Stimulated activated CD4-positive, alpha-beta T cell treated with anti-CD3 and anti-CD28 coated beads, Interleukin-1b, Interleukin-23, amount 100 ng/mL, for 1 hour (primary cell): ENCODE results near the gene PTPRG.

Source experiments
- DNase-seq, 2 donors: peaks; one replicate each; pipeline ENCODE4 v3.0.0-alpha.2; 2020; ENCODE audit warnings: low read depth in 2 of 2

Gene PTPRG

DNA sequence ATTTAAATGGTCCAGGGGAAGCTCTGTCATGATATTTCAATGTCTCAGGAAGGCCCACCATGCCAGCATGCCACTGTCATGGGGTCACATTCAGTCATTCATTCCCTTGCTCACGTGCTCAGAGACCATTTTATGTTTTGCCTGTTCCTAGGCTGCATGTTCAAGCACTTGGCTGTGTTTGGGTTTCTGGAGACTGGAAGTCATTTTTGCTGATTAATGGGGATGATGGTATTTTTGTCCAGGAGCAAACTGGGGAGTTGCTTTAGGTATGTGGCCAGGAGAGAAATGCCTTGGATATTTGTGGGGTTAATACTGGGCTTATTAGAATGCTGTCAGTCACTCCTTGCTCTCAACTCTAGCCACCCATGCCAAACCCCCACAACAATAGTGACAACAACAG lies 303.5 kb downstream of the PTPRG start:
- DNase-seq = no peak

DNA sequence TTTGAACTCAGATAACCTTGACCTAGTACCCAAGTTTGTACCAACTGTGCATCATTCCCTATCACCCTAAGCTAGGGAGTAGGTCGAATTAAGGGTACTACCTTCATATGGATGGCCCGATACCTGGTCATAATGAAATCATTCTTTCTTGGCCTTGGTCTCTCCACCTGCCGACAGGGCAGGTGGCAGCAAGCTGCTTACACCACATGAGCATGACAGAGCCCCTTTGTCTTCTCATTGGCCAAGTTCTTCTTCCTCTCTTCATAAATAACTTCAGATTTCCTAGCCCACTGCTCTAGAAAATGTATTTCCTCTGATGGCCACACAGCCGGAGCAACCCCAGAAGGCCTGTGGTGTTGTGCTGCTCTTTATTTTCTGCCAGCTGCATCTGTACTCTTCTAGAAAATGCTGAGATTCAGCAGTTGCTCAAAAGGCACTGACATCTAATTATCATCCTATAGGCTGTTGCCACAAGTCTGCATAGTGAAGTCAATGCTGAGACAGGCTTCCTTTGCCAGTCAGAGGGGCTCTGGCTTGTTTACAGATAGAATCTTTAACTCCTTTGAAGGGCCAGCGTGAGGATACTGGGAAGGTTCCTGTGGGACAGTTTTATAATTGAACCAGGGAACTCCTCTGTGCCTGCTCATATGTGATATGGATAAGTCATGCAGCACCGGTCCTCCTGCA lies 304.2 kb downstream of the PTPRG start:
- no peak for DNase-seq

DNA sequence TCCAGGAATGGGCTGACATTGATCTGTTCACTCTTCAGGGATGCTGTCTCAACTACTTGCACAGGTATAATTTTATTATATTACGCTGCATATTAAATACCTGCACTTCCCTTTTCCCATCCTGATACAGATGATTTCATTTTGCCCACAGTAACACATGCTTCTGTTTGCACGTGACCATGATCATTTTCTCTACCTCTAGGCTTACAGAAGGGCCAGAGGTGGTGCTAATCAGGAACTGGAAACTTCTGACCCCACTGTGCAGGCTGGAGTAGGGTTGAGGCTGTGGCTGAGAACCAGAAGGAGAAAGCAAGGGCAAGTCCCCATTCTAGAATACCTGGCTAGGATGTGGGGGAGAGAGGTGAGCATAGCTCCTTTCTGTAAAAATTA lies 304.8 kb downstream of the PTPRG start:
- DNase-seq = no peak

DNA sequence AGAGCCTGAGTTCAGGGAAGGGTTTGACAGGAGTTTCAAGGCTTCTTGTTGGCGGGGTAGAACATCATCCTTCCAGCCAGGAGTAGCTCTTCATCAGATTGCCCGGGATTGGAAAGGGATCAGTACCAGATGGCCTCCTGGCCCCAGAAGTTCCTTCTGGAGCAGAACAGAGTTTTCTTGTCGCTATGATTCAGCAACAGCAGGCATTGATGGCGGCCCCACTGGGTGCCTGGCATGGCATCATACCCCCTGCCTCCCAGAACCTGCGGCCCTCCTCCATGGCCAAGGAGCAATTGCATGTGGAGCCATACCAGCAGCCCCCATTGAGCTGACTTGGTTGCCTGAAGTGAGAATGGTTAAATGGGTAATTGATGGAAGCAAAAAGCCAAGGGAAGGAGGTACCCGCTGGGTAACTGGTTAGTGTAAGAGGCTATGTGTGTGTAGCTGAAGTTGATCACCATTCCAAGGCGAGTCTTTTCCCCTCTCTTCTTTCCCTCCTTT lies 305.6 kb downstream of the PTPRG start:
- no peak for DNase-seq

DNA sequence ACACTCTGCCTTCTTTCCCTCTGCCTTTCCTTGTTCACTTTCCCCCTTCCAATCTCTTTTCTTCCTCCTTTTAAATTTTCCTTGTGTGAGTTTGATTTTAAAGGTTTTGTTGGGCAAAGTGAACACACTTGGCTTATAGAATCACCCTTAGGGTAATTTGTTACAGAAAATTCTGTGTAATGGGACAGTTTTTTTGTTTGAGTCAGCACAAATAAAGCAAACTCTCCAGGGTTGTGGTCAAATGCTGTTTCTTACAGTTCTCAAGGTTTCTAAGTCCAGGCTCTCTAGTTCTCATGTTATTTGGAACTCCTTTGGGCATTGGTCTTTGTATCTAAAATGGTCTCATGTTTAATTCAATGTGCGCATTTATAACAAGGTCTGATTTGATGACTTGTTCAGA lies 307.1 kb downstream of the PTPRG start:
- no peak for DNase-seq

DNA sequence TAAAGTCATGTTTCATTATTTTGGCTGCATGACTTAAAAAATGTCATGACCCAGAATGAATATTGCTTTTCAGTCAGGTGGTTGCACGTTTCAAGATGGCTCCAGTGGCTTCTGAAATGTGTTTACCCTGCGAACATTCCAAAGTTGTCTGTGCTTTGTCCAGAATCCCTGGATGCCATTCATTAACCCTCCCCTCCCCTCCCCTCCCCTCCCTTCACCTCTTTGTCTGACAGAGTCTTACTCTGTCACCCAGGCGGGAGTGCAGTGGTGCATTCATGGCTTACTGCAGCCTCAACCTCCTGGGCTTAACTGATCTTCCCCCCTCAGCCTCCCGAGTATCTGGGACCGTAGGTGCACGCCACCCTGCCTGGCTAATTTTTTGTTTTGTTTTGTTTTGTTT lies 308.0 kb downstream of the PTPRG start:
- no peak for DNase-seq

DNA sequence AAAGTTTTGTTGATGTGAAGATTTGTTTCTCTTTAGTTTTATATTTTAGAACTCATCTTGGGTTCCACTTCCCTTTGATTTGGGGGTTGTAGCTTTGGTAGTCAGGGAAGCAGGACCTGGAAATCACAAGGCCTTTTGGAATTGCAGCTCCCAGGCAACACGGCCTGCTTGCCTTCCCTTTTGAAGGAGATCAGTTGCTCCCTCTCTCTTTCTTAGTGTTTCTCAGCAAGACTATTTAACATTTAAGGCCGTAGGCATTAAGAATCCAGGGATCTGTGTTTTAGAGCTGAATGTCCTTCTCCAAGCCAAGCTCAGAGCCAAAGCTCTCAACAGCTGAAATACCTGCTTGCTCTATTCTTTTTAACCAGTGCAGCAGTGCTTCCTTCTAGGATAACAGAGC lies 310.3 kb downstream of the PTPRG start:
- DNase-seq = no peak

DNA sequence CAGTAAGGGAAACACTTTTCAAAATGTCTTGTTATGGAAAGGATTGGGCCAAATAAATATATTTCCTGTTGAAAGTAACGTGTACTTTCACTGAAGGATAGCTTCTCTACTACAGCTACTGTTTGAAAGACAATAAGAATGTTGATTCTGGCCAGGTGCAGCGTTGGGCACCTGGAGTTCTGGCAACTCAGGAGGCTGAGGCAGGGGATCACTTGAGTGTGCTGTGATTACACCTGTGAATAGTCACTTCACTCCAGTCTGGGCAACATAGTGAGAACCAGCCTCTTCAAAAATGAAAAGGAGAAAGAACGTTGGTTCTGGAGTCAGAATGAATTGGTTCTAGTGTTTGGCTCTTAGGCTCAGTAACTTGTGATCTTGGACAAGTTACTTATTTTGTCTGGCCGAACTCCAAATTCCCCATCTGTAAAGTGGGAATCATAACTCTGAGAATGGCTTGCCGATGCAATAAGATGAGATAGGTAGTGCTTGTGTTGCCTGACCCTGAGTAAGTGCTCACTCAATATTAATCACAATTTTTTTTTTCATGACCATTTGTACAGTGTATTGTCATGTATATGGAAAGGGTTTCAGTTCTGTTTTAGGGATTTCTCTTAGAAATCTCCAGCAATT lies 310.8 kb downstream of the PTPRG start:
- no peak for DNase-seq

DNA sequence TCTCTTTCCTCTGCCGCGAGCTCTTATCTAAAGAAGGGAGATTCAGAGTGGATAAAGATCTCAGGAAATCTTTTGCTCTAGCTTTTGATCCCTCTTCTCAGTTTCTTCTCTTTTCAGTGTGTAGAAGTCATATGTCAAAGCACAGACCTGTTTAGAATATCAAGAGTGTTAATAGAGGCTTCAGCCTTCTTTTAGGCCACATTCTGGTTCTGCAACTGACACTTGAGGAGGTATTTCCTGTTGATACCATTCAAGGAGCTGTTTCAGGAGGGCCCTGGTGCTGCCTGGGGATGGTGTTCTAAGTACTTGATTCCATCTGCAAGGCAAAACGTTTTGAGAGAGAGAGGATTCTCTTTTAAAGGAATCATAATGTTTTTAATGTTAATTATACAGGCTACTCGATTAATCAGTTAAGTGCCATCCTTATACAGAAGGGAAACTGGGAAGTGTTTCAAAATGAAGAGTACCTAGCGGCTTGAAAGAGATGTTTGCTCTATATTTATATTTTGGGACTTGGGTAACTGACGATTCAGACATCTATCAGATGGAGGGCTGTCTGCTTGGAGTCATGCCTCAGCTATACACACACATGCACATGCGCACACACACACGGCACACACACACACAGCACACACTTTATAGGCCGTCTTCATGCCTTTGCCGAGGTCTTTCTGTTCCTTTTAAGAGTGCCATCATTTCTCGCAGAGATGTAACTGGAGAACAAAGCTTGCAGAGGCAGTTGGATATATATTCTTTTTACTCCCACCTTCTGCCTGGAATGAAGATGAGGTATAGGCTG lies 313.9 kb downstream of the PTPRG start:
- no peak for DNase-seq

DNA sequence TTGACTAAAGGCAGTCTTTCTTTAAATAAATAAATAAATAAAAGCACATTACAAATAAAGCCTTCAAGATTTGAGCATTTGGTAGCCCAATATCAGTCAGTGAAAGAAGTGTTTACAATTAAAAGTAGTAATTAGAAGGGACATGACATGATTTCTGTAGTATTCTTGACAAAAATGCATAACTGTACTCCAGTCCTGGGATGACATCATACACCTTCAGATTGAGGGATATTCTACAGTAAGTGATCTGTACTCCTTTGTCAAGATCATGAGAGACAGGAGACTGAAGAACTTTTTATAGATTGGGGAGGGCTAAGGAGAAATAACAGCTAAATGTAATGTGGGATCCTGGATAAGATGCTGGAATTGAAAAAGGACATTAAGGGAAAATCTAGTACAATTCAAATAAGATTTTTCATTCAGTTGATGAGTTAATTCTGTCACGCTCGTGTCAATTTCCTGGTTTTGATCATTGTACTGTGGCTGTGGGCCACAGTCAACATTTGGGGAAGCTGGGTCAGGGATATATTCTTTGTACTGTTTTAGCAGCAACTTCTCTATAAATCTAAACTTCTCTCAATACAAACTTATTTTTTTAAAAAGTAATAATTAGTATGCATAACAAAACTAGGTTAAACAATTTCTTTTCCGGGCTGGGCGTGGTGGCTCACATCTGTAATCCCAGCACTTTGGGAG lies 314.8 kb downstream of the PTPRG start:
- no peak for DNase-seq

DNA sequence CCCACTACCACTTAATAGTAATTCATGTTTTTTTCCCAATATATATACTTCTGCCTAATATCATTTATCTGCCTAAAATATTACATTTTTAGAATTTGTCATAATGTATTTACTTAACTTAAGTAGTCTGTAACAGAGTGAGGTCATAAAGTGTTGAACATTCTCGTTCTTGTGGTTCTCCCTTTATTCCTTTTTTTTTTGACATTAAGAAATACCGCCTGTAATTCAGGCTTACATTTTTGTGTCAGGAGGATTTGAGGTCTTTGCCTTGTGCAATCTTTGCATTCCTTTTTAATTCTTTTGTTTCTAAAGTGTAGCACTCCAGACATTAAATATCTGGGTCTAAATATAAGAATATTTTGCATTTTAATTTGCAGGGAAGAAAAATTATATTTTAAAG lies 315.4 kb downstream of the PTPRG start:
- no peak for DNase-seq

DNA sequence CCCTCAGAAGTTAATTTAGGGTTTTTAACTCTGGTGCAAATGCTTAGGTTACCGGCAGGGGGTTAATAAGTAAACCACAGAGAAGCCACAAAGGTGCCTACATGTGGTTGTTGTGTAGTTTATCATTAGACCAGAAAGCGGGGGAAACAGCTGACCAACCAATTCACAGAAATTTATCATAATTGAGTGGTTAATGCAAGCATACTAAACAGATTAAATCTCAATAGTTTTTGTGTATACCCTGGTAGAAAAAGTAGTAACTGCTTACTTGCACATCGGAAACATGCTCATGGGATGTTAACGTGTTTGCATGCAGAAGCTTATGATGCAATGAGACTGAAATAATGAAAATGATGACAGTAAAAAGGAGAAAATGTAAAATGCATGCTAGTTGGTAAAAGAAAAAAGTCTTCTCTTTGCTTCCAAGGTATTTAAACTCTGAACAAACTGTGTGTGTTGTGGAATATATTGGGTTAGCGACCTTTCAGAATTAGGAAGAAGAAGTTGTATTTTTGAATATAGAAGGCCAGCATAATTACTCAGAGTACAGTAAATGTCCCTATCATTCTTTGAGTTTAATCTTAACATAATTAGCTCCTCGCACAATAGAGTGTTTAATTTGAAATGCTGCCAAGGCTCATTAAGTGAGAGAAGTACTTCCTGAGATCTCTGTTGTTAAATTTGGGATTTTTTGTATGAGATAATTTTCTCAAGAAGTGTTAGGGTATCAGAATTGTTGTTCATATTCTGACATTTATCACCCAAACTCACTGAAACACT lies 316.2 kb downstream of the PTPRG start:
- DNase-seq = no peak

DNA sequence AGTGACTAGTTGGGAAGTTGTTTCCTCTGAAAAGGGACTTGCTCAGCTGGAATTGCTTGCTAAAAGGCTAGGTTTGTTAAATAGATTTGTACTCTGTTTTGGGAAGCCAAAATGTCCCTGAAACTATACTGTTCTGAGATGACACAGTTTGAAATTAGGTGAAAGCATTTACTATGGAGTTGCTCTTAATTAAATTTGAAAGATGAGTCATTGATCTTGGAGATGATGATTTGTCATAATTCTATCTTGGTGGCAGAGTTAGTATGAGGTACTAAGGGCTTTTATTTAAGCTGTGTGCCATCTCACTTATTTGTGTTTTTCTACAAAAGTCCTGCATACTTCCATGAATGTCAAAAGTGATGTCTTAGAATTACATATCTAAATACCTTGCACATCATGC lies 320.9 kb downstream of the PTPRG start:
- DNase-seq = no peak

DNA sequence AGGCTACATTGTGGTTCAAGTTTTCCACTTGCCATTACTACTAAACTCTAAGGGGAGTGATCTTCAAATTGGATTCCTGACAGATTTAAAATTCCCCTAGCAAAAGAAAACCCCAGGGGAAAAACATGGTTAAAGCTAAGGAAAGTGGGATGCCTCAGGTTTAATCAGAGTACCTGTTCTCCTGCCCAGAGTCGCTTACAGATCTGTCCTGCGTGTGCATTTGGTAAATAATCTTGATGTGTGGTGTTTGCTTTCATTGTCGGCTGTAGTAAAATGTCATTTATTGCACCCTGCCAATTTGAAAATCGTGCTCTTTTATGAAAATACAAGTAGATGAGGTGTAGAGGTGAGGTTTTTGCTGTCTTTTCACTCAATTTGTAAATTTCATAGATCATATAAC lies 323.4 kb downstream of the PTPRG start:
- DNase-seq = no peak

DNA sequence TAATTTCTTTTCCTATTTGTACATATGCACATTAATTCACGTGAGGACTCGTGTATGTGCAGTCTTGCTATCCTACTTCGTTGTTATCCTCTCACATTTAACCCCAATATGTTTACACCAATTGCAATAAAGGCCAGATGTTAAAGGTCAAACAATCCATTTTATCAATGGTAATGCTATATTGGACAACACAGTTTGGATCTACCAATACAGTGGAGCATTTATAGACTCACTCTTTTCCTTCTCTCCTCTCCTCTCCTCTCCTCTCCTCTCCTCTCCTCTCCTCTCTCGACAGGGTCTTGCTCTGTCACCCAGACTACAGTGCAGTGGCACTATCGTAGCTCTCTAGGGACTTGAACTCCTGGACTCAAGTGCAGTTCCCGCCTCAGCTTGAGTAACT lies 324.0 kb downstream of the PTPRG start:
- DNase-seq = no peak

DNA sequence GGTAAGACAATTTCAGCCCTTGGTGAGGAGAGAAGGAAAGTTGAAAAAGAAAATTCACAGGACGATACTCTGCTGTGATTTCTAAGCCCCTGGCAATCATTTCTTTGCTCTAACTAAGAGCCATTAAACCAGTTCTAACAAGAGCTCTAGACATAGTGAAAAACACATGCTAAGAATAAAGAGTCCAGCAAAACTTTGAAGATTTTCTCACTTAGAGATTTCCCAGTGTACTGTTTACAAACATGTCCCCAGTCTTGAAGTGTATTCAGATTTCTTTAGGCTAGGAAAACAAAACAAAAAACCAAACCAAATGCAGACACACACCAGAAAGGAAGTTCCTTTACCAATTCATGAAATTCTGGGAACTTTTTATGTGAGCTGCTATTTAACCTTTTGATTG lies 325.8 kb downstream of the PTPRG start:
- DNase-seq = no peak

DNA sequence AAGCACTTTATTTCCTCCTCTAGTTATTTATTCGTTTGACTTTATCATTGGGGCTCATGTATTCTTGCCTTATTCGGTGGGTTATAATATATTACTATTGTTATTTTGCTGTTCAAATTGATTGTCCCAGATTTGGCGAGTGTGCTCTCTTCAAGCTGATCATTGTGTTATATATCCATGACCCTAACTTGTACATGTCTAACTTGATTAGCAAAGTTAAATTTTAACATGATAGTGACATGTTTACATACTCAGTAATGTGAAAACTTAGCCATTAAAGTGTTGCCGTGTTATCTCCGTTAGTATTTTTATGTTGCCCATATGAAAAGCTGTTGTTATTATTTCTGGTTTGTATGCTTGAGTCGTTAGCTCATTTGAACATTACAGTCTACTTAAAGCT lies 327.9 kb downstream of the PTPRG start:
- no peak for DNase-seq

DNA sequence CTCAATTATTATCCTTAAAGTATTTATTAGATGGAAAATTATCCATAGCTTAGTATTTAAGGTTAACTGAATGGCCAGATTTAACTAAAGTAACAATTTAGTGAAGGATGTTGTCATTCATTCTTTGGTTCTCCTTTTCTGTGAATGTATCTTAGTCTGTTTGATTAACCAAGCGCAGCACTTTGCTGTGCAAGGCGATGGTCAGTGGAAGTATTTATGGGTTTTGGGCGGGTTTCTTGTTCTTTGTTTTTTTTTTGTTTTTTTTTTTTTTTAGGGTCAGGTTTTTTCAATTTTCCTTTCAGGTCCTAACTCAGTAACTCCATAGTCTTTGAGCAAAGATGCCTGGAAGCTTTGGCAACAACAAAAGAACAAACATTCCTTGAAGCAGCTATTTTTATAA lies 328.8 kb downstream of the PTPRG start:
- no peak for DNase-seq

DNA sequence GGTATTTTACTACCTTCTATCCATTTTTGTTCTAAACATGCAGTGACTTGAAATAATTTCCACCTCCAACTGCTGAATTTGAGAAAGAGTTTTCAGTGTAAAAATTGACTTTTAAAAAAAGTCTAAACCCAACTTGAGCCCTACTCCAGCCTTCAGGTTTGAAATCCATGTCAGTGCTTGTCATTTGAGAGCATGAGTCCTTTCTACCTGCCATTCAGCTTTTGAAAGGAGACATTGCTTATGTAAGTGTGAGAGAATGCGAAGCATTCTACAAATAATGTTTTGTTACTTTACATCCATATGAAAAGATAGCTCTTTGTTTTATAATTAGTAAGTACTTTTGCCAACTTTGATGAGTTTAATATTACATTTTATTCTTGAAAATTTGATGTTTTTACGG lies 329.2 kb downstream of the PTPRG start:
- DNase-seq = no peak

DNA sequence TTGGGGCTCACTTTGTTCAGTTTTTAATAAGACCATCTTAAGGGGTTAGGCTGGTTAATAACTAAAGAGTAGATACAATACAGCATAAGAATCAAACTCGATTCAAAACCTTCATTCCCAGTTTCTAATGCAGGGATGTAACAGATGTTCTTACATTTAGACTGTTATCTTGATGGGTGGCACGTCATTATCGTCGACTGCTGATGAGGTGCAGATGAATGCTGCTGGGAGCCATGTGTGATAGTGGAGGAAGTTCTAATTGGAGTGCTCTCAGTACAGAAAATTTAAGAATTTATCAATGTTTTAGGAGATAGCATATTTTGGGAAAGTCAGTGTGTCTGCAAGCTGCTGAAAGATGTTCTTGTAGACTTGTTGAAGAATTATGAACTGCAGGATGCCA lies 331.5 kb downstream of the PTPRG start:
- no peak for DNase-seq

DNA sequence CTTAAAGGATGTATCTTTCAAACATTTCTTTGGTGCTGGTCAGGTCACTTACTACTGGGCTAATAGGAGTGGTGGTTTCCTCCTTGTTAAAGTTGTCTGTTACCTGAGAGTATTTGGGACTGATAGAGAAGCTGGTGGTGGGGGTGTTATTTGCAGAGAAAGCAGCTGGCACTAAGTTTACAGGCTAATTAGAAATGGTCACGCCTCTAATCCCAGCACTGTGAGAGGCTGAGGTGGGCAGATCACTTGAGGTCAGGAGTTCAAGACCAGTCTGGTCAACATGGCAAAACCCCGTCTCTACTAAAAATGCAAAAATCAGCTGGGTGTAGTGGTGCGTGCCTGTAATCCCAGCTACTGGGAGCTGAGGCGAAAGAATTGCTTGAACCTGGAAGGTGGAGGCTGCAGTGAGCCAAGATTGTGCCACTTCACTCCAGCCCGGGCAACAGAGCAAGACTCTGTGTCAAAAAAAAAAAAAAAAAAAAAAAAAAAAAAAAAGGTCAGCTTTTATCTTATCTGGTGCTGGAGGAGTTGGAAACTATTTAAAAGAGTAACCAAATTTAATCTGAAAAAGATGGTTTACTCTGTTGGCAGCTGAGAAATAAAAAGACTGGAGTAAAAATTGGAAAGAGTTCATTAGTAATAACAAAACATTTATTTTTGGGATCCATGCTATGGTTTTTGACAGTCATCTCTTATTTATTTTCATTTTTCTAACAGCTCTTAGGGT lies 332.6 kb downstream of the PTPRG start:
- no peak for DNase-seq
